Measurements from ENCODE around the gene ACBD3. TPM values are rescaled to one million over a fixed set of nuclear protein-coding genes. Genes with fewer than 3 reads are reported as not detected.

Gene ACBD3
- total RNA-seq, 3 donors from 2014 or later (not counting 1 experiment from before 2014, with no cell fraction given) = 26.9 to 33.3 (median 28.8) TPM

DNA sequence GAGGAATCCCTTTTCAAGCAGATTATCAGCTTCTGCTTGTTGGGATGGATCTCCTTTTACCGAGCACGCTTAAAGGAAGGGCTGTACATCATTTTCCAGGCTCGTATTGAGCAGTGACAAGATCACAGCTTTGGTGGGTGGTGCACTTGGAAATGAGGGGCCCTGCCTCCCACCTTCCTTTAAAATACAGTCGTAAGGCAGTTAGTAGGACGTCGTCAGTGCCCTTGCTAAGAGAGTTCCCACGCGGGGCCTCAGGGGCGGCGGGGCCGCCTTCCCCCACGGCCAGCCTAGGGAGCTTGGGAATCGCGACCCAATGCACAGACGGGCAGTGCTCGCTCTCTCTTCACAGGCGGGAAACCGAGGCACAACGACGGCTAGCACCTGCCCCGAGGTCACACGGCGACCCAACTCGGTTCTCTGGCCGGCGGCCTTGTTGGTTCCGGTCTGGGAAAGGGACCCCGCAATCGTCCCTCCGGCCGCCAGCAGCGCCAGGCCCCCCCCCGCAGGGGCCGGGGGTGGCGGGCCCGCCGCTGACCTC lies 65.4 kb downstream of the ACBD3 start:
- Histone ChIP-seq H3K9me3 (ENCODE audit: control insufficient read depth, insufficient read depth, low read length) (no peaks in the 10 kb centered on the region), H3K36me3 (ENCODE audit: control insufficient read depth, insufficient read depth, low read length) (no peaks in the 10 kb centered on the region), H3K4me1 (ENCODE audit: control insufficient read depth, insufficient read depth, low read length) (peaks cover 49% of the 10 kb centered on the region), H3K27ac (ENCODE audit: low read length) (peak overlapping the region; percentile 54), H3K4me3 (ENCODE audit: low read length) (peak overlapping the region; percentile 26), H3K27me3 (ENCODE audit: control insufficient read depth, insufficient read depth, low read length) (no peaks in the 10 kb centered on the region)
- 11% methylated on average over 37 of the region's 37 CpGs for WGBS (ENCODE audit: insufficient coverage)
- intact Hi-C loops (cut with micrococcal nuclease) = loop anchor here (1.0 to 10.0 kb wide), 7 partner anchors 10 to 646 kb away; partner anchors contain the start of genes PARP1 and SDE2
- DNase-seq (no peak), ATAC-seq (no peak)
- Mint-ChIP-seq H3K4me1 (peaks cover 18 to 34% of the 10 kb centered on the region in 2 donors), H3K36me3 (no peaks in the 10 kb centered on the region), H3K4me3 (peak overlapping the region; percentile 86), H3K27ac (peak overlapping the region; percentile 80 to 82), H3K27me3 (ENCODE audit: low read depth in 2 of 2) (peaks cover 0 to 3% of the 10 kb centered on the region in 2 donors), H3K9me3 (no peaks in the 10 kb centered on the region)
- TF ChIP-seq CTCF (IDR thresholded peaks at IDR 0.05) = no peak

GRCh38 chr1:226120398-226120797 lies 66.1 kb downstream of the ACBD3 start:
- Mint-ChIP-seq H3K27ac (peak overlapping the region; percentile 80 to 82), H3K4me1 (peaks cover 17 to 33% of the 10 kb centered on the region in 2 donors), H3K4me3 (peak overlapping the region; percentile 86), H3K9me3 (no peaks in the 10 kb centered on the region), H3K36me3 (no peaks in the 10 kb centered on the region), H3K27me3 (ENCODE audit: low read depth in 2 of 2) (peaks cover 0 to 3% of the 10 kb centered on the region in 2 donors)
- Histone ChIP-seq H3K4me1 (ENCODE audit: control insufficient read depth, insufficient read depth, low read length) (peaks cover 46% of the 10 kb centered on the region), H3K27ac (ENCODE audit: low read length) (no peak overlapping the region), H3K27me3 (ENCODE audit: control insufficient read depth, insufficient read depth, low read length) (no peaks in the 10 kb centered on the region), H3K9me3 (ENCODE audit: control insufficient read depth, insufficient read depth, low read length) (no peaks in the 10 kb centered on the region), H3K4me3 (ENCODE audit: low read length) (no peak overlapping the region), H3K36me3 (ENCODE audit: control insufficient read depth, insufficient read depth, low read length) (no peaks in the 10 kb centered on the region)
- 94% methylated on average over 5 of the region's 5 CpGs for WGBS (ENCODE audit: insufficient coverage)
- intact Hi-C loops (cut with micrococcal nuclease) = loop anchor here (5.0 to 10.0 kb wide), 4 partner anchors 38 to 646 kb away; partner anchors contain the start of gene PARP1
- ATAC-seq (no peak), DNase-seq (no peak)
- no peak for TF ChIP-seq CTCF (IDR thresholded peaks at IDR 0.05)

- TF ChIP-seq CTCF (IDR thresholded peaks at IDR 0.05) = no peak
- Histone ChIP-seq H3K27me3 (ENCODE audit: control insufficient read depth, insufficient read depth, low read length) (no peaks in the 10 kb centered on the region), H3K9me3 (ENCODE audit: control insufficient read depth, insufficient read depth, low read length) (no peaks in the 10 kb centered on the region), H3K4me3 (ENCODE audit: low read length) (no peak overlapping the region), H3K27ac (ENCODE audit: low read length) (no peak overlapping the region), H3K4me1 (ENCODE audit: control insufficient read depth, insufficient read depth, low read length) (peaks cover 38% of the 10 kb centered on the region), H3K36me3 (ENCODE audit: control insufficient read depth, insufficient read depth, low read length) (no peaks in the 10 kb centered on the region)
- Mint-ChIP-seq H3K4me1 (peaks cover 10 to 25% of the 10 kb centered on the region in 2 donors), H3K27ac (no peak overlapping the region), H3K36me3 (no peaks in the 10 kb centered on the region), H3K9me3 (no peaks in the 10 kb centered on the region), H3K4me3 (no peak overlapping the region), H3K27me3 (ENCODE audit: low read depth in 2 of 2) (no peaks in the 10 kb centered on the region)
- no peak for ATAC-seq
- DNase-seq = no peak
- intact Hi-C loops (cut with micrococcal nuclease) = no loop called here
- 79% methylated on average over 5 of the region's 6 CpGs for WGBS (ENCODE audit: insufficient coverage)
Measured at GRCh38 chr1:226119169-226119568, 67.4 kb downstream of the ACBD3 start.

DNA sequence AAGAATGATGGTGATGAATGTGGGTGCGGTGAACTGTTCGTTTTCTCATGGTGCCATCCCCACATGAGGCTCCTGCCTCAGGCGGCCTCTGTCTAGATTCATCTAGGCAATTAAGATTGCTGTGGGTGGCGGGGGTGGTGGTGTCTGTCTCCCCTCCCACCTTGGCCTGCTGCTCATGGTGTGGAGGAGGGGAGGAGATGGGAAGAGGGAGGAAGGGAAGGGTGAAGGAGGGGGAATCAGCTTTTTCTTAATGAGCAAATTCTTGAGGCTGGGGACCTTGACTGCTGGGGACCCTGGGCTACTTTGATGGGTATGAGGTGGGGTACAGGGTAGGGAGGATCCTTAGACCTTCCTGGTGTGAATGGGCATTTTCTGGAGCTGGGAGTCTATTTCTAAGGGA lies 68.2 kb downstream of the ACBD3 start:
- H3K36me3 ChIP-seq (ENCODE audit: control insufficient read depth, insufficient read depth, low read length) = no peaks in the 10 kb centered on the region
- Mint-ChIP-seq H3K4me1 (peaks cover 10 to 17% of the 10 kb centered on the region in 2 donors), H3K4me3 (no peak overlapping the region), H3K27me3 (ENCODE audit: low read depth in 2 of 2) (no peaks in the 10 kb centered on the region), H3K9me3 (no peaks in the 10 kb centered on the region), H3K36me3 (no peaks in the 10 kb centered on the region), H3K27ac (no peak overlapping the region)
- H3K9me3 ChIP-seq (ENCODE audit: control insufficient read depth, insufficient read depth, low read length) = no peaks in the 10 kb centered on the region
- WGBS (ENCODE audit: insufficient coverage) = 95% methylated on average over 4 of the region's 4 CpGs
- ATAC-seq (no peak), DNase-seq (no peak)
- no peaks in the 10 kb centered on the region for H3K27me3 ChIP-seq (ENCODE audit: control insufficient read depth, insufficient read depth, low read length)
- no peak overlapping the region for H3K4me3 ChIP-seq (ENCODE audit: low read length)
- H3K27ac ChIP-seq (ENCODE audit: low read length) = no peak overlapping the region
- intact Hi-C loops (cut with micrococcal nuclease) = no loop called here
- TF ChIP-seq CTCF (IDR thresholded peaks at IDR 0.05) = no peak
- H3K4me1 ChIP-seq (ENCODE audit: control insufficient read depth, insufficient read depth, low read length) = peaks cover 33% of the 10 kb centered on the region

All from natural killer cell (primary cell).